DMS79 (cell line): Measurements from ENCODE around the gene PKHD1.

Experiments
- DNase-seq: peaks from one replicate; lab custom pipeline; 2025; lab: John Stamatoyannopoulos, UW

Gene PKHD1

GRCh38 chr6:52087498-52087999 lies at the start of gene PKHD1:
Gene PKHD1, minus strand, starts transcription at chr6:52087613. Its CDS starts 2,680 bp downstream, at chr6:52084933.
- no peak for DNase-seq

GRCh38 chr6:52136934-52137467 lies 49.6 kb upstream of the PKHD1 start:
- no peak for DNase-seq

GRCh38 chr6:52136055-52136454 lies 48.6 kb upstream of the PKHD1 start:
- DNase-seq: no peak

- no peak for DNase-seq
These were observed 47.8 kb upstream of the PKHD1 start for GRCh38 chr6:52135217-52135616.

- DNase-seq: no peak
These were observed 46.6 kb upstream of the PKHD1 start for GRCh38 chr6:52134011-52134410.

- no peak for DNase-seq
These were observed 45.9 kb upstream of the PKHD1 start for GRCh38 chr6:52133324-52133723.

GRCh38 chr6:52132292-52132691 lies 44.9 kb upstream of the PKHD1 start:
- no peak for DNase-seq

- no peak for DNase-seq
These were observed 43.0 kb upstream of the PKHD1 start for GRCh38 chr6:52130440-52130839.

GRCh38 chr6:52127957-52128356 lies 40.5 kb upstream of the PKHD1 start:
- DNase-seq: no peak

- DNase-seq: no peak
These were observed 38.8 kb upstream of the PKHD1 start for GRCh38 chr6:52126231-52126630.

GRCh38 chr6:52125572-52125971 lies 38.2 kb upstream of the PKHD1 start:
- no peak for DNase-seq

- no peak for DNase-seq
These were observed 37.7 kb upstream of the PKHD1 start for GRCh38 chr6:52125139-52125538.

- no peak for DNase-seq
These were observed 37.0 kb upstream of the PKHD1 start for GRCh38 chr6:52124126-52125121.

GRCh38 chr6:52123251-52123650 lies 35.8 kb upstream of the PKHD1 start:
- no peak for DNase-seq

- no peak for DNase-seq
These were observed 29.9 kb upstream of the PKHD1 start for GRCh38 chr6:52117352-52117751.

GRCh38 chr6:52116605-52116948 lies 29.2 kb upstream of the PKHD1 start:
- DNase-seq: no peak

- DNase-seq: no peak
These were observed 28.6 kb upstream of the PKHD1 start for GRCh38 chr6:52115891-52116604.

- DNase-seq: no peak
These were observed 27.8 kb upstream of the PKHD1 start for GRCh38 chr6:52115145-52115741.

GRCh38 chr6:52109171-52109571 lies 21.8 kb upstream of the PKHD1 start:
- no peak for DNase-seq

- DNase-seq: no peak
These were observed 20.7 kb upstream of the PKHD1 start for GRCh38 chr6:52108128-52108527.

GRCh38 chr6:52106994-52107393 lies 19.6 kb upstream of the PKHD1 start:
- no peak for DNase-seq

- no peak for DNase-seq
These were observed 17.6 kb upstream of the PKHD1 start for GRCh38 chr6:52104979-52105378.
